Esophagus muscularis mucosa (tissue), 4 donors: ENCODE results near the gene GNAS-AS1. TPM values are rescaled to one million over a fixed set of nuclear protein-coding genes. Genes with fewer than 3 reads are reported as not detected.

Experiments
- DNase-seq: peaks from one replicate; pipeline ENCODE4 v3.0.0-alpha.2; 2017; ENCODE audit errors: extremely low spot score
- H3K27ac ChIP-seq, 4 donors: fragments of 200-600 bp; sonication (generic); replicated peaks in 1 of 4; 1 replicate in 3 of 4; 2 replicates in 1 of 4; pipeline ENCODE4 v1.5.1; 2016 to 2019; ENCODE audit warnings: mild to moderate bottlenecking in 1 of 4
- H3K27me3 ChIP-seq, 4 donors: fragments of 200-600 bp; sonication (generic); one replicate each; pipeline versions ENCODE4 v1.5.1 to v1.6.0; 2016 to 2019
- H3K36me3 ChIP-seq, 4 donors: fragments of 200-600 bp; sonication (generic); one replicate each; pipeline ENCODE4 v1.5.1; 2016 to 2019
- H3K4me1 ChIP-seq, 4 donors: fragments of 200-600 bp; sonication (generic); one replicate each; pipeline ENCODE4 v1.5.1; 2016 to 2019
- H3K4me3 ChIP-seq, 4 donors: fragments of 200-600 bp; sonication (generic); 1 replicate in 2 of 4; 2 replicates in 2 of 4; pipeline ENCODE4 v1.5.1; 2016 to 2019; ENCODE audit warnings: mild to moderate bottlenecking in 4 of 4, moderate library complexity in 1 of 4
- H3K9me3 ChIP-seq, 4 donors: fragments of 200-600 bp; sonication (generic); 1 replicate in 3 of 4; 2 replicates in 1 of 4; pipeline ENCODE4 v1.5.1; 2016 to 2019
- CTCF ChIP-seq, 3 experiments: fragments of 200-600 bp in 2 of 3; fragments of 450-650 bp in 1 of 3; sonication (generic) in 2 of 3; IDR thresholded peaks; one replicate each; pipeline ENCODE4 v1.5.1; 2017 to 2019; ENCODE audit warnings: antibody characterized with exemption in 3 of 3, mild to moderate bottlenecking in 2 of 3, moderate library complexity in 1 of 3
- EP300 ChIP-seq: sonication (generic); formaldehyde crosslinking; IDR thresholded peaks from one replicate; pipeline ENCODE4 v1.6.1; 2017; ENCODE audit warnings: antibody characterized with exemption
- POLR2A ChIP-seq: fragments of 450-650 bp; IDR thresholded peaks from one replicate; pipeline ENCODE4 v1.6.1; 2017; ENCODE audit warnings: antibody characterized with exemption, moderate library complexity, mild to moderate bottlenecking, low read depth
- POLR2AphosphoS5 ChIP-seq, 2 donors: sonication (generic); formaldehyde crosslinking; IDR thresholded peaks; one replicate each; pipeline ENCODE4 v1.6.1; 2017; ENCODE audit warnings: antibody characterized with exemption in 2 of 2
- WGBS: methylation state at CpG from one replicate; pipeline ENCODE4 v1.1.5; 2018; 5-methylcytosine and 5-hydroxymethylcytosine counted together
- intact Hi-C: fragments of 100-400 bp; cut with DNase I; formaldehyde crosslinking; loops from one replicate; pipeline ENCODE4 v1.15.1; 2023
- total RNA-seq, 4 donors: library from RNA; depleted of rRNA; stranded (reverse); fragments of >200 nt; gene quantifications; one replicate each; pipeline versions ENCODE4 v1.1.0 to v1.2.1, GENCODE V29; 2016

The GNAS-AS1 gene
- total RNA-seq, 4 donors from 2014 or later, result 0.13 to 0.42 (median 0.23) TPM; not detected in 1

GRCh38 chr20:58795181-58795922, 55.4 kb downstream of the GNAS-AS1 start:
- Histone ChIP-seq H3K27me3 (peaks cover 0 to 53% (median 0%) of the 10 kb centered on the region in 4 donors), H3K9me3 (no peaks in the 10 kb centered on the region), H3K4me1 (no peaks in the 10 kb centered on the region), H3K36me3 (no peaks in the 10 kb centered on the region), H3K27ac (no peak overlapping the region), H3K4me3 (no peak overlapping the region)
- WGBS, result 92% methylated on average over 19 of the region's 20 CpGs
- TF ChIP-seq POLR2A, result no peak
- no peak for TF ChIP-seq EP300
- no peak for TF ChIP-seq CTCF (IDR thresholded peaks at IDR 0.05)
- TF ChIP-seq POLR2AphosphoS5 (IDR thresholded peaks at IDR 0.05), result no peak
- no peak for DNase-seq
- intact Hi-C loops, result no loop called here

- no peak for DNase-seq
- H3K36me3 ChIP-seq, result no peaks in the 10 kb centered on the region
- TF ChIP-seq POLR2A (no peak), POLR2AphosphoS5 (IDR thresholded peaks at IDR 0.05) (no peak), CTCF (IDR thresholded peaks at IDR 0.05) (no peak), EP300 (no peak)
- no peaks in the 10 kb centered on the region for H3K9me3 ChIP-seq
- no peak overlapping the region for H3K4me3 ChIP-seq
- no peaks in the 10 kb centered on the region for H3K4me1 ChIP-seq
- WGBS, result 86% methylated on average over 13 of the region's 19 CpGs
- intact Hi-C loops, result no loop called here
- H3K27ac ChIP-seq, result no peak overlapping the region
- peaks cover 0 to 56% (median 0%) of the 10 kb centered on the region in 4 donors for H3K27me3 ChIP-seq
These were observed 56.1 kb downstream of the GNAS-AS1 start for GRCh38 chr20:58794510-58795180.

- DNase-seq, result no peak
- H3K36me3 ChIP-seq, result no peaks in the 10 kb centered on the region
- no peaks in the 10 kb centered on the region for H3K4me1 ChIP-seq
- H3K4me3 ChIP-seq, result no peak overlapping the region
- H3K9me3 ChIP-seq, result no peaks in the 10 kb centered on the region
- peaks cover 0 to 61% (median 0%) of the 10 kb centered on the region in 4 donors for H3K27me3 ChIP-seq
- no peak overlapping the region for H3K27ac ChIP-seq
- WGBS, result 88% methylated on average over 24 of the region's 29 CpGs
- TF ChIP-seq POLR2AphosphoS5 (IDR thresholded peaks at IDR 0.05), result no peak
- no peak for TF ChIP-seq CTCF (IDR thresholded peaks at IDR 0.05)
- no peak for TF ChIP-seq POLR2A
- TF ChIP-seq EP300, result no peak
- intact Hi-C loops, result no loop called here
These were observed 56.9 kb downstream of the GNAS-AS1 start for GRCh38 chr20:58793512-58794420.

GRCh38 chr20:58792426-58792825, 58.3 kb downstream of the GNAS-AS1 start:
- TF ChIP-seq EP300 (no peak), POLR2A (no peak), CTCF (IDR thresholded peaks at IDR 0.05) (no peak), POLR2AphosphoS5 (IDR thresholded peaks at IDR 0.05) (no peak)
- no peak for DNase-seq
- no peaks in the 10 kb centered on the region for H3K36me3 ChIP-seq
- H3K4me1 ChIP-seq, result no peaks in the 10 kb centered on the region
- intact Hi-C loops, result no loop called here
- no peaks in the 10 kb centered on the region for H3K9me3 ChIP-seq
- WGBS, result 67% methylated on average over 1 of the region's 7 CpGs
- peaks cover 0 to 65% (median 0%) of the 10 kb centered on the region in 4 donors for H3K27me3 ChIP-seq
- no peak overlapping the region for H3K27ac ChIP-seq
- no peak overlapping the region for H3K4me3 ChIP-seq
